Measurements from ENCODE around the gene COMT. TPM values are rescaled to one million over a fixed set of nuclear protein-coding genes. Genes with fewer than 3 reads are reported as not detected.
A peak's percentile ranks its signal among the peaks of the same experiment; 100 is the strongest.

Gene COMT
- total and polyA plus RNA-seq, 8 donors, result 25.1 to 174 (median 103) TPM

GRCh38 chr22:19917389-19918138 is 24.0 kb upstream of the COMT start:
- 81 to 96% (median 89%) methylated on average over 9 to 12 of the region's 12 CpGs for WGBS, 5 donors
- H3K27me3 ChIP-seq, result no peaks in the 10 kb centered on the region
- TF ChIP-seq POLR2A (IDR thresholded peaks at IDR 0.05) (no peak), EP300 (IDR thresholded peaks at IDR 0.05) (no peak), POLR2AphosphoS5 (IDR thresholded peaks at IDR 0.05) (no peak), CTCF (IDR thresholded peaks at IDR 0.05) (no peak)
- peaks cover 3 to 22% (median 6%) of the 10 kb centered on the region in 4 donors for H3K4me1 ChIP-seq
- H3K4me3 ChIP-seq, result no peak overlapping the region
- intact Hi-C loops (cut with DNase I; ENCODE audit: low total_unique reads), result no loop called here
- peak overlapping the region in 1 of 5 donors; percentile 40 for H3K27ac ChIP-seq
- no peak for DNase-seq
- no peaks in the 10 kb centered on the region for H3K9me3 ChIP-seq
- peaks cover 55 to 76% (median 68%) of the 10 kb centered on the region in 4 donors for H3K36me3 ChIP-seq

GRCh38 chr22:19918332-19919106 is 23.1 kb upstream of the COMT start:
- 82 to 86% (median 82%) methylated on average over 14 to 23 of the region's 23 CpGs for WGBS, 5 donors
- Histone ChIP-seq H3K4me3 (no peak overlapping the region), H3K27ac (no peak overlapping the region), H3K4me1 (peaks cover 0 to 18% (median 4%) of the 10 kb centered on the region in 4 donors), H3K36me3 (peaks cover 45 to 72% (median 60%) of the 10 kb centered on the region in 4 donors), H3K9me3 (no peaks in the 10 kb centered on the region), H3K27me3 (no peaks in the 10 kb centered on the region)
- DNase-seq, result no peak
- intact Hi-C loops (cut with DNase I; ENCODE audit: low total_unique reads), result no loop called here
- no peak for TF ChIP-seq POLR2AphosphoS5 (IDR thresholded peaks at IDR 0.05)

GRCh38 chr22:19919701-19920363 is 21.7 kb upstream of the COMT start:
- H3K27ac ChIP-seq, result no peak overlapping the region
- no peaks in the 10 kb centered on the region for H3K27me3 ChIP-seq
- DNase-seq, result no peak
- H3K4me3 ChIP-seq, result no peak overlapping the region
- TF ChIP-seq CTCF (IDR thresholded peaks at IDR 0.05), result no peak
- no peak for TF ChIP-seq POLR2AphosphoS5 (IDR thresholded peaks at IDR 0.05)
- TF ChIP-seq POLR2A (IDR thresholded peaks at IDR 0.05), result no peak
- no peak for TF ChIP-seq EP300 (IDR thresholded peaks at IDR 0.05)
- H3K4me1 ChIP-seq, result peaks cover 0 to 18% (median 4%) of the 10 kb centered on the region in 4 donors
- H3K36me3 ChIP-seq, result peaks cover 33 to 65% (median 54%) of the 10 kb centered on the region in 4 donors
- H3K9me3 ChIP-seq, result no peaks in the 10 kb centered on the region
- intact Hi-C loops (cut with DNase I; ENCODE audit: low total_unique reads), result no loop called here
- whole genome bisulfite sequencing, 5 donors, result 94 to 100% (median 95%) methylated on average over 8 to 13 of the region's 13 CpGs

GRCh38 chr22:19921544-19922081 is 20.0 kb upstream of the COMT start:
- Histone ChIP-seq H3K27me3 (no peaks in the 10 kb centered on the region), H3K36me3 (peaks cover 21 to 47% (median 36%) of the 10 kb centered on the region in 4 donors), H3K4me1 (peaks cover 0 to 15% (median 4%) of the 10 kb centered on the region in 4 donors), H3K9me3 (no peaks in the 10 kb centered on the region), H3K27ac (no peak overlapping the region), H3K4me3 (no peak overlapping the region)
- intact Hi-C loops (cut with DNase I; ENCODE audit: low total_unique reads), result no loop called here
- TF ChIP-seq CTCF (IDR thresholded peaks at IDR 0.05), result no peak
- no peak for TF ChIP-seq EP300 (IDR thresholded peaks at IDR 0.05)
- TF ChIP-seq POLR2A (IDR thresholded peaks at IDR 0.05), result no peak
- no peak for TF ChIP-seq POLR2AphosphoS5 (IDR thresholded peaks at IDR 0.05)
- WGBS, 5 donors, result 64 to 86% (median 68%) methylated on average over 3 of the region's 3 CpGs
- DNase-seq, result no peak
